K562 (cell line): ENCODE data around the gene CENPT. TPM values are rescaled to one million over a fixed set of nuclear protein-coding genes. Genes with fewer than 3 reads are reported as not detected.

Experiments
- ARHGAP35 ChIP-seq: fragments of 450-650 bp; IDR thresholded peaks from 2 replicates; pipeline ENCODE4 v1.6.1; 2018; ENCODE audit not compliant: partially characterized antibody
- ESRRA ChIP-seq: fragments of 450-650 bp; IDR thresholded peaks from 2 replicates; pipeline ENCODE4 v1.6.1; 2014; ENCODE audit warnings: low read depth, mild to moderate bottlenecking, moderate library complexity, borderline replicate concordance
- JUND ChIP-seq, 2 experiments: IDR thresholded peaks; 2 replicates in 1 of 2; 3 replicates in 1 of 2; pipeline ENCODE4 v1.6.1; 2011; ENCODE audit warnings: borderline replicate concordance in 2 of 2, low read depth in 2 of 2, low read length in 2 of 2, improper control_type of control experiment in 1 of 2, missing biosample characterization in 1 of 2, missing genetic modification characterization in 1 of 2, missing genetic modification reagents in 1 of 2
- NCOA4 ChIP-seq: fragments of 450-650 bp; IDR thresholded peaks from 2 replicates; pipeline ENCODE4 v1.6.1; 2018; ENCODE audit warnings: mild to moderate bottlenecking; ENCODE audit not compliant: partially characterized antibody
- NCOR1 ChIP-seq: fragments of 450-650 bp; IDR thresholded peaks from 2 replicates; pipeline ENCODE4 v1.6.1; 2016; ENCODE audit warnings: mild to moderate bottlenecking, moderate library complexity
- NR2C2 ChIP-seq, 2 experiments: fragments of 200-800 bp in 1 of 2; sonication (Bioruptor generic) in 1 of 2; sonication (generic) in 1 of 2; formaldehyde crosslinking in 1 of 2; IDR thresholded peaks; 2 replicates each; pipeline versions ENCODE4 v1.6.1 to v1.8.0; 2016 to 2022; ENCODE audit warnings: mild to moderate bottlenecking in 1 of 2, missing compliant biosample characterization in 1 of 2, missing genetic modification characterization in 1 of 2, missing genetic modification reagents in 1 of 2
- NR2F6 ChIP-seq: fragments of 450-650 bp; formaldehyde crosslinking; IDR thresholded peaks from 2 replicates; pipeline ENCODE4 v1.4.0; 2020; ENCODE audit warnings: mild to moderate bottlenecking
- NUFIP1 ChIP-seq: fragments of 450-650 bp; IDR thresholded peaks from 2 replicates; pipeline ENCODE4 v1.6.1; 2018; ENCODE audit not compliant: partially characterized antibody
- RFX5 ChIP-seq: IDR thresholded peaks from 2 replicates; pipeline ENCODE4 v1.6.1; 2011; ENCODE audit warnings: low read depth, mild to moderate bottlenecking, improper control_type of control experiment, low read length
- TEAD1 ChIP-seq, 2 experiments: fragments of 450-650 bp in 1 of 2; sonication (generic) in 1 of 2; formaldehyde crosslinking; IDR thresholded peaks; 2 replicates each; pipeline versions ENCODE4 v1.4.0 to v1.8.0; 2020 to 2022; ENCODE audit warnings: mild to moderate bottlenecking in 2 of 2, missing genetic modification reagents in 1 of 2
- ZBTB8A ChIP-seq: fragments of 450-650 bp; IDR thresholded peaks from 2 replicates; pipeline ENCODE4 v1.6.1; 2018; ENCODE audit warnings: mild to moderate bottlenecking, moderate library complexity; ENCODE audit not compliant: partially characterized antibody
- ZNF165 ChIP-seq: fragments of 250-450 bp; sonication (Bioruptor Pico); IDR thresholded peaks from 2 replicates; pipeline ENCODE4 v1.4.0; 2020; ENCODE audit warnings: borderline replicate concordance
- ZNF408 ChIP-seq: fragments of 250-450 bp; sonication (Bioruptor Pico); IDR thresholded peaks from 2 replicates; pipeline ENCODE4 v1.4.0; 2020; ENCODE audit warnings: low read depth, mild to moderate bottlenecking, moderate library complexity
- ZNF436 ChIP-seq: fragments of 250-450, 450-650 bp; sonication (Bioruptor Pico); formaldehyde crosslinking; IDR thresholded peaks from 2 replicates; pipeline ENCODE4 v1.7.0; 2020; ENCODE audit warnings: mild to moderate bottlenecking
- ZNF57 ChIP-seq: fragments of 450-650 bp; formaldehyde crosslinking; IDR thresholded peaks from 2 replicates; pipeline ENCODE4 v1.4.0; 2020; ENCODE audit warnings: mild to moderate bottlenecking, moderate library complexity
- ZZZ3 ChIP-seq: fragments of 450-650 bp; IDR thresholded peaks from 2 replicates; pipeline ENCODE4 v1.6.1; 2016; ENCODE audit warnings: antibody characterized with exemption, mild to moderate bottlenecking, moderate library complexity
- polyA plus RNA-seq, 8 experiments: library from polyadenylated mRNA; depleted of rRNA in 4 of 8; stranded (reverse) in 5 of 8; unstranded in 3 of 8; fragments of >200 nt; fragmentation: Nextera tagmentation in 2 of 8; fragmentation: Illumina TruSeq in 1 of 8; extraction: Ambion mirVana in 2 of 8; extraction: Trizol in 1 of 8; gene quantifications; 2 replicates each; pipeline versions ENCODE4 v1.2.1 to v1.2.3, GENCODE V29; 2011 to 2014; ENCODE audit warnings: inconsistent platforms in 1 of 8, missing spikeins in 1 of 8
- total RNA-seq, 7 experiments: library from RNA; depleted of rRNA in 6 of 7; stranded (reverse); fragments of >200 nt in 6 of 7; fragmentation: Illumina TruSeq in 2 of 7; extraction: Trizol in 2 of 7; gene quantifications; 2 replicates each; pipeline versions ENCODE4 v1.2.1 to v1.2.3, GENCODE V29; 2011 to 2021; ENCODE audit warnings: low replicate concordance in 1 of 7
- TF ChIP-seq, protein P1 (sequence below): sonication (generic); formaldehyde crosslinking; IDR thresholded peaks from 2 replicates; pipeline ENCODE4 v1.8.0; 2022; ENCODE audit warnings: mild to moderate bottlenecking, missing genetic modification reagents
- TF ChIP-seq, protein P2 (sequence below), 2 experiments: fragments of 450-650 bp; IDR thresholded peaks; 2 replicates each; pipeline ENCODE4 v1.6.1; 2016; ENCODE audit warnings: mild to moderate bottlenecking in 2 of 2, borderline replicate concordance in 1 of 2, low read depth in 1 of 2, moderate library complexity in 1 of 2

Gene CENPT
- total and polyA plus RNA-seq, 9 of the 15 experiments (the other 6 are each of a cell fraction or from before 2014, with no cell fraction given), result 3.6 to 94.2 (median 44.1) TPM

DNA sequence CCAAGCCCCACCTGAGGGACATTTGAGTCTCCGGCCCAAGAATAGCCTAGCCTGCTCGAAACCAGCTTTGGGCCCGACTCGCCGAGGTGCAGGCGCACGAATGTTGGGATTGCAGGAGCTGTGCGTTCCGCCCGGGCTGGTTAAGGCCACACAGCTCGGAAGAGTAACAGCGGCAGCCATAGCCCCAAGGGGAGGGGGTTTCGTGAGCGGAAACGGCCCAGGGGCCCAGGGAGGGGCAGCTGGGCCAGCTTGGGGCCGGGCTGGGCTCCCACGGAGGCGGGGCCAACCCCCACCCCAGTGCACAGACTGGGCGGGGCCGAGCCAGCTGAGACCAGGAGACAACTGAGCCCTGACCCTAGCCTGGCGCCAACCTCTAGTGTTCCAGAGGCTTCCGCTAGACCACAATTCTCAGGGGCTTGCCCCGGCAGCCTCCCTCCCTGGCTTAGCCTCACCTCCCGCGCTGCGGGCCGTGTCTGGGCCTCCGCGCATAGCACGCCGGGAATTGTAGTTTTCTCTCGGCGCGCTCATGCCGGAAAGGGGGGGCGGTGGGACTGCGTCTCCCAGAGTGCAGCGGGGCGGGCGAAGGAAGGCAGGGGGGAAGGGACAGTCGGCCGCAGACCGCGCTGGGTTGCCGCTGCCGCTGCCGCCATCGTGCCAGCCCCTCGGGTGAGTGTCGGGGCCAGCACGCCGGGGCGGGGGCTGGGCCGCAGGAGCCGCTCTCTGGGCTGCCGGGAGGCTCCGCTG is 1.0 kb downstream of the CENPT start, which contains the start of gene NUTF2 (continued):
- TF ChIP-seq ARHGAP35 (no peak), NUFIP1 (no peak), ZNF408 (CRISPR knock-in tag) (no peak), NR2F6 (CRISPR knock-in tag) (no peak), NCOR1 (no peak; the same call in 1 of the 2 replicates), TEAD1 (CRISPR knock-in tag; IDR thresholded peaks at IDR 0.05) (peak in 1 of 2 experiments; percentile 87; a peak in 2 of 4 replicates), JUND (IDR thresholded peaks at IDR 0.05; ENCODE audit: borderline replicate concordance, low read depth, low read length) (peak; percentile 42; the same call in 1 of the 2 replicates), JUND (tag; IDR thresholded peaks at IDR 0.05; ENCODE audit: borderline replicate concordance, low read depth, low read length) (no peak), ZNF57 (CRISPR knock-in tag) (no peak), RFX5 (no peak), ZZZ3 (no peak), NCOA4 (no peak), ZNF436 (no peak), ZBTB8A (no peak), ESRRA (peak; percentile 84; the same call in 1 of the 2 replicates), NR2C2 (CRISPR knock-in tag; IDR thresholded peaks at IDR 0.05) (peak; percentile 74), NR2C2 (tag; IDR thresholded peaks at IDR 0.05) (peak; percentile 94), ZNF165 (no peak)
- TF ChIP-seq, protein P1, sequence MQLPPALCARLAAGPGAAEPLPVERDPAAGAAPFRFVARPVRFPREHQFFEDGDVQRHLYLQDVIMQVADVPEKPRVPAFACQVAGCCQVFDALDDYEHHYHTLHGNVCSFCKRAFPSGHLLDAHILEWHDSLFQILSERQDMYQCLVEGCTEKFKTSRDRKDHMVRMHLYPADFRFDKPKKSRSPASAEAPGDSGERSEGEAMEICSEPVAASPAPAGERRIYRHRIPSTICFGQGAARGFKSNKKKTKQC (CRISPR knock-in tag), result no peak; the same call in none of the 2 replicates
- TF ChIP-seq, protein P2, sequence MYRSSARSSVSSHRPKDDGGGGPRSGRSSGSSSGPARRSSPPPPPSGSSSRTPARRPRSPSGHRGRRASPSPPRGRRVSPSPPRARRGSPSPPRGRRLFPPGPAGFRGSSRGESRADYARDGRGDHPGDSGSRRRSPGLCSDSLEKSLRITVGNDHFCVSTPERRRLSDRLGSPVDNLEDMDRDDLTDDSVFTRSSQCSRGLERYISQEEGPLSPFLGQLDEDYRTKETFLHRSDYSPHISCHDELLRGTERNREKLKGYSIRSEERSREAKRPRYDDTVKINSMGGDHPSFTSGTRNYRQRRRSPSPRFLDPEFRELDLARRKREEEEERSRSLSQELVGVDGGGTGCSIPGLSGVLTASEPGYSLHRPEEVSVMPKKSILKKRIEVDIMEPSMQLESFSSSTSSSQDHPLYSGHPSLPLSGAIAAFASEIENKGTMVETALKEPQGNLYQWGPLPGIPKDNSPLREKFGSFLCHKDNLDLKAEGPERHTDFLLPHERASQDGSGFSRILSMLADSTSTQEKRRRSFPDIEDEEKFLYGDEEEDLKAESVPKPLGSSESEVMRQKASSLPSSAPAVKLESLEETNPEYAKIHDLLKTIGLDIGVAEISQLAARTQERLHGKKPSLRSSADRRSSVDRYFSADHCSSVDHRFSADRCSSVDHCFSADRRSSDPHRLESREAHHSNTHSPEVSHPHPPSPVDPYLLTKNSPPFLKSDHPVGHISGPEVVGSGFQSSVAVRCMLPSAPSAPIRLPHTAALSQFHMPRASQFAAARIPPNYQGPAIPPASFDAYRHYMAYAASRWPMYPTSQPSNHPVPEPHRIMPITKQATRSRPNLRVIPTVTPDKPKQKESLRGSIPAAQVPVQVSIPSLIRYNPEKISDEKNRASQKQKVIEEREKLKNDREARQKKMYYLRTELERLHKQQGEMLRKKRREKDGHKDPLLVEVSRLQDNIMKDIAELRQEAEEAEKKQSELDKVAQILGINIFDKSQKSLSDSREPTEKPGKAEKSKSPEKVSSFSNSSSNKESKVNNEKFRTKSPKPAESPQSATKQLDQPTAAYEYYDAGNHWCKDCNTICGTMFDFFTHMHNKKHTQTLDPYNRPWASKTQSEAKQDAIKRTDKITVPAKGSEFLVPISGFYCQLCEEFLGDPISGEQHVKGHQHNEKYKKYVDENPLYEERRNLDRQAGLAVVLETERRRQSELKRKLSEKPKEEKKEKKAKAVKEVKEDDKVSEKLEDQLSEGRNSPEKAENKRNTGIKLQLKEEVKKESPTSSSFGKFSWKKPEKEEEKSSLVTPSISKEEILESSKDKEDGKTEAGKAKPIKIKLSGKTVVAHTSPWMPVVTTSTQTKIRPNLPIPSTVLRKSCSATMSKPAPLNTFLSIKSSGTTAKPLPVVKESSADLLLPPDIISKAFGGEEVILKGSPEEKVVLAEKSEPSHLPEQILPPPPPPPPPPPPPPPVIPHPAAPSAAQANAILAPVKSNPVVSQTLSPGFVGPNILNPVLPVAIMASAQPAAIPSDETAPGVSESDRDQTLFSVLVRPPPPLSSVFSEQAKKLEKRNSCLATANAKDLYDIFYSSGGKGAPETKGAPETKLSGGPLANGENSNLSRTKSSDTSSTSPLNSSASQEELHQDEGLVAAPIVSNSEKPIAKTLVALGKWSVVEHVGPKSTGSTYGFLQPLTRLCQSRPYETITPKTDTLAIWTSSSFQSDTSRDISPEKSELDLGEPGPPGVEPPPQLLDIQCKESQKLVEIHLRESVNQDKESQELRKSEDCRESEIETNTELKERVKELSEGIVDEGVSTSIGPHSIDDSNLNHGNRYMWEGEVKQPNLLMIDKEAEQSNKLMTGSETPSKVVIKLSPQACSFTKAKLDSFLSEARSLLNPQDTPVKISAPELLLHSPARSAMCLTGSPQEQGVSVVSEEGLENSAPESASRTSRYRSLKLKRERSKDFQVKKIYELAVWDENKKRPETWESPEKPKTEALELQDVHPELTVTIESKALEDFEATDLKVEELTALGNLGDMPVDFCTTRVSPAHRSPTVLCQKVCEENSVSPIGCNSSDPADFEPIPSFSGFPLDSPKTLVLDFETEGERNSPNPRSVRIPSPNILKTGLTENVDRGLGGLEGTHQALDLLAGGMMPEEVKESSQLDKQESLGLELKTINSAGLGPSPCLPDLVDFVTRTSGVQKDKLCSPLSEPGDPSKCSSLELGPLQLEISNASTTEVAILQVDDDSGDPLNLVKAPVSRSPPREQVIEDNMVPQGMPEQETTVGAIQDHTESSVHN (IDR thresholded peaks at IDR 0.05; ENCODE audit: borderline replicate concordance in 1 of 2, low read depth in 1 of 2), result no peak
